GM18870 (cell line): ENCODE results near the gene PADI2.

ENCODE experiments used
- ATAC-seq: cut with Tn5 transposase; IDR thresholded peaks from one replicate; pipeline ENCODE4 v1.9.1; 2021; ENCODE audit warnings: moderate library complexity; ENCODE audit not compliant: unreplicated experiment

The PADI2 gene

GRCh38 chr1:17024721-17025120 lies 94.5 kb downstream of the PADI2 start:
- ATAC-seq: no peak

- ATAC-seq: no peak
Measured at GRCh38 chr1:17023573-17023972, 95.7 kb downstream of the PADI2 start.

- ATAC-seq: no peak
Measured at GRCh38 chr1:17023102-17023501, 96.1 kb downstream of the PADI2 start.

- ATAC-seq: no peak
Measured at GRCh38 chr1:17021896-17022295, 97.4 kb downstream of the PADI2 start.

GRCh38 chr1:17020502-17020901 lies 98.7 kb downstream of the PADI2 start:
- ATAC-seq: no peak

GRCh38 chr1:17018849-17019248 lies 100.4 kb downstream of the PADI2 start:
- no peak for ATAC-seq

- ATAC-seq: no peak
Measured at GRCh38 chr1:17017435-17017834, 101.8 kb downstream of the PADI2 start.
